Neural cell (in vitro differentiated cells): ENCODE results near the gene TNRC6C.

Experiments used
- EP300 ChIP-seq: fragments of 450-650 bp; conservative IDR thresholded peaks from 2 replicates; pipeline ENCODE4 v1.6.1; 2014; ENCODE audit warnings: antibody characterized with exemption, mild to moderate bottlenecking, moderate library complexity; ENCODE audit not compliant: poor library complexity, severe bottlenecking
- EZH2 ChIP-seq: fragments of 200-600, 300-800 bp; shearing (Covaris generic), sonication (generic); IDR thresholded peaks from 2 replicates; pipeline ENCODE4 v1.6.1; 2014; ENCODE audit warnings: antibody characterized with exemption, low read length, borderline replicate concordance, mild to moderate bottlenecking; ENCODE audit not compliant: insufficient read depth, poor library complexity, severe bottlenecking
- MXI1 ChIP-seq: fragments of 450-650 bp; conservative IDR thresholded peaks from 2 replicates; pipeline ENCODE4 v1.6.1; 2014; ENCODE audit warnings: antibody characterized with exemption, mild to moderate bottlenecking; ENCODE audit not compliant: poor library complexity, severe bottlenecking
- POLR2AphosphoS5 ChIP-seq: IDR thresholded peaks from 2 replicates; pipeline ENCODE4 v1.6.1; 2012
- SMC3 ChIP-seq: fragments of 450-650 bp; conservative IDR thresholded peaks from 2 replicates; pipeline ENCODE4 v1.6.1; 2014; ENCODE audit warnings: antibody characterized with exemption, mild to moderate bottlenecking, moderate library complexity; ENCODE audit not compliant: poor library complexity
- TAF1 ChIP-seq: IDR thresholded peaks from 2 replicates; pipeline ENCODE4 v1.6.1; 2012; ENCODE audit warnings: low read depth
- TF ChIP-seq, protein P1 (sequence below): fragments of 450-650 bp; IDR thresholded peaks from 2 replicates; pipeline ENCODE4 v1.5.1; 2014; ENCODE audit warnings: antibody characterized with exemption, mild to moderate bottlenecking, moderate library complexity; ENCODE audit not compliant: poor library complexity, severe bottlenecking
- TF ChIP-seq, protein P2 (sequence below): IDR thresholded peaks from 2 replicates; pipeline ENCODE4 v1.6.1; 2012; ENCODE audit warnings: borderline replicate concordance

DNA sequence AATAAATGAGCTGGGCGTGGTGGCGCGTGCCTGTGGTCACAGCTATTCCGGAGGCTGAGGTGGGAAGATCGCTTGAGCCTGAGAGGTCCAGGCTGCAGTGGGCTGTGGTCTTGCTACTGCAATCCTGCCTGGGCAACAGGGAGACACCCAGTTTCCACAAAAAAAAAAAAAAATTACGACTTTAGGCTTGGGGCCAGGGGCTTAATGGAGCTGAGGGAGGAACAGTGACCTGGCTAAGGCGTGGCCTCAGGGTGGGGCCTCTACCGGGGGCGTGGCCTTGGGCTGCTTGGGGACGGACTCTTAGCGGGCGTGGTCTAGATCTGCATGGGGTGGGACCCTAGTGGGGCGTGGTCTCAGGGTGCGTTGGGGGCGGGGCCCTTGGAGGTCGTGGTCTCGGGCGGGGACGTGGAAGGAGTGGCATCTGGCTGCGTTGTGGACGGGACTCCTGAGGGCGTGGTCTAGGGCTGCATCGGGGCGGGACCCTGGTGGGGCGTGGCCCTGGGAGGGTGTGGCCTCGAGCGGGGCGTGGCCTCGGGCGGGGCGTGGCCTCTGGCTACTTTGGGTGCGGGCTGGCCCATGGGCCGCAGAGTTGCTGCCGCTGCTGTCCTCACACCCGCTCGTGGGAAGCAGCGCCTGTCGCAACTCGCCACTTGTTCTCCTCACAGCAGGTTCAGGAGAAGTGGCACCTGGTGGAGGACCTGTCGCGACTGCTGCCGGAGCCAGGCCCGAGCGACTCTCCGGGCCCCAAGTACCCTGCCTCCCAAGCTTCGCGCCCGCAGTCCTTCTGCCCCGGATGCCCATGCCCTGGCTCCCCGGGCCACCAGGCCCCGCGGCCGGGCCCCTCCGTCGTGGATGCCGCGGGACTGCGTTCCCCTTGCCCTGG is 181.9 kb downstream of the TNRC6C start:
- TF ChIP-seq EP300 (no peak), POLR2AphosphoS5 (no peak), EZH2 (no peak), TAF1 (no peak), SMC3 (no peak), MXI1 (no peak)
- TF ChIP-seq, protein P1, sequence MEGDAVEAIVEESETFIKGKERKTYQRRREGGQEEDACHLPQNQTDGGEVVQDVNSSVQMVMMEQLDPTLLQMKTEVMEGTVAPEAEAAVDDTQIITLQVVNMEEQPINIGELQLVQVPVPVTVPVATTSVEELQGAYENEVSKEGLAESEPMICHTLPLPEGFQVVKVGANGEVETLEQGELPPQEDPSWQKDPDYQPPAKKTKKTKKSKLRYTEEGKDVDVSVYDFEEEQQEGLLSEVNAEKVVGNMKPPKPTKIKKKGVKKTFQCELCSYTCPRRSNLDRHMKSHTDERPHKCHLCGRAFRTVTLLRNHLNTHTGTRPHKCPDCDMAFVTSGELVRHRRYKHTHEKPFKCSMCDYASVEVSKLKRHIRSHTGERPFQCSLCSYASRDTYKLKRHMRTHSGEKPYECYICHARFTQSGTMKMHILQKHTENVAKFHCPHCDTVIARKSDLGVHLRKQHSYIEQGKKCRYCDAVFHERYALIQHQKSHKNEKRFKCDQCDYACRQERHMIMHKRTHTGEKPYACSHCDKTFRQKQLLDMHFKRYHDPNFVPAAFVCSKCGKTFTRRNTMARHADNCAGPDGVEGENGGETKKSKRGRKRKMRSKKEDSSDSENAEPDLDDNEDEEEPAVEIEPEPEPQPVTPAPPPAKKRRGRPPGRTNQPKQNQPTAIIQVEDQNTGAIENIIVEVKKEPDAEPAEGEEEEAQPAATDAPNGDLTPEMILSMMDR = no peak
- TF ChIP-seq, protein P2, sequence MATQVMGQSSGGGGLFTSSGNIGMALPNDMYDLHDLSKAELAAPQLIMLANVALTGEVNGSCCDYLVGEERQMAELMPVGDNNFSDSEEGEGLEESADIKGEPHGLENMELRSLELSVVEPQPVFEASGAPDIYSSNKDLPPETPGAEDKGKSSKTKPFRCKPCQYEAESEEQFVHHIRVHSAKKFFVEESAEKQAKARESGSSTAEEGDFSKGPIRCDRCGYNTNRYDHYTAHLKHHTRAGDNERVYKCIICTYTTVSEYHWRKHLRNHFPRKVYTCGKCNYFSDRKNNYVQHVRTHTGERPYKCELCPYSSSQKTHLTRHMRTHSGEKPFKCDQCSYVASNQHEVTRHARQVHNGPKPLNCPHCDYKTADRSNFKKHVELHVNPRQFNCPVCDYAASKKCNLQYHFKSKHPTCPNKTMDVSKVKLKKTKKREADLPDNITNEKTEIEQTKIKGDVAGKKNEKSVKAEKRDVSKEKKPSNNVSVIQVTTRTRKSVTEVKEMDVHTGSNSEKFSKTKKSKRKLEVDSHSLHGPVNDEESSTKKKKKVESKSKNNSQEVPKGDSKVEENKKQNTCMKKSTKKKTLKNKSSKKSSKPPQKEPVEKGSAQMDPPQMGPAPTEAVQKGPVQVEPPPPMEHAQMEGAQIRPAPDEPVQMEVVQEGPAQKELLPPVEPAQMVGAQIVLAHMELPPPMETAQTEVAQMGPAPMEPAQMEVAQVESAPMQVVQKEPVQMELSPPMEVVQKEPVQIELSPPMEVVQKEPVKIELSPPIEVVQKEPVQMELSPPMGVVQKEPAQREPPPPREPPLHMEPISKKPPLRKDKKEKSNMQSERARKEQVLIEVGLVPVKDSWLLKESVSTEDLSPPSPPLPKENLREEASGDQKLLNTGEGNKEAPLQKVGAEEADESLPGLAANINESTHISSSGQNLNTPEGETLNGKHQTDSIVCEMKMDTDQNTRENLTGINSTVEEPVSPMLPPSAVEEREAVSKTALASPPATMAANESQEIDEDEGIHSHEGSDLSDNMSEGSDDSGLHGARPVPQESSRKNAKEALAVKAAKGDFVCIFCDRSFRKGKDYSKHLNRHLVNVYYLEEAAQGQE = no peak
